ENCODE results near the gene IFT81. TPM values are rescaled to one million over a fixed set of nuclear protein-coding genes. Genes with fewer than 3 reads are reported as not detected.

Gene IFT81
- total and polyA plus RNA-seq, 2 of the 13 experiments (the other 11 are each of a cell fraction or from before 2014, with no cell fraction given), result 4.2 to 13.0 TPM

GRCh38 chr12:110228756-110229155 lies 104.6 kb downstream of the IFT81 start:
- DNase-seq (ENCODE audit: low spot score), result no peak
- no peaks in the 10 kb centered on the region for H3K79me2 ChIP-seq (ENCODE audit: insufficient read depth, low read length)
- intact Hi-C loops (cut with micrococcal nuclease; ENCODE audit: unreplicated experiment) (no loop called here), in situ Hi-C loops (cut with HindIII; ENCODE audit: extremely low pct_ligation_motif_present, low pct_unique_long_range_greater_than_20kb) (no loop called here)
- no peak for FAIRE-seq
- ChIA-PET CTCF (ENCODE audit: low intra/inter-chr PET ratio, low total read pairs) (no interaction called here), POLR2A (no interaction called here)
- no peak for ATAC-seq
- 93% methylated on average over 1 of the region's 1 CpG for WGBS (ENCODE audit: low lambda C conversion rate)
- TF ChIP-seq RFXANK (CRISPR knock-in tag; IDR thresholded peaks at IDR 0.05) (no peak), CREB1 (IDR thresholded peaks at IDR 0.05) (no peak), CREB1 (CRISPR knock-in tag; IDR thresholded peaks at IDR 0.05) (no peak), THYN1 (CRISPR knock-in tag; IDR thresholded peaks at IDR 0.05; ENCODE audit: borderline replicate concordance, low read depth) (no peak), EP300 (IDR thresholded peaks at IDR 0.05; ENCODE audit: low read depth in 2 of 2, low read length in 2 of 2) (no peak), EP300 (CRISPR knock-in tag; IDR thresholded peaks at IDR 0.05; ENCODE audit: borderline replicate concordance) (no peak), PITX1 (CRISPR knock-in tag; IDR thresholded peaks at IDR 0.05) (no peak), MAFF (IDR thresholded peaks at IDR 0.05; ENCODE audit: low read depth, low read length) (peak; percentile 31; the same call in 1 of the 2 replicates), XRCC5 (optimal IDR thresholded peaks at IDR 0.05; ENCODE audit: low read length) (no peak), MAFK (conservative IDR thresholded peaks at IDR 0.05 in 1 of 2, IDR thresholded peaks at IDR 0.05 in 1 of 2; ENCODE audit: low read length in 2 of 2) (peak; percentile 36 to 58; a peak in 3 of 4 replicates)
- H3K4me1 ChIP-seq (ENCODE audit: insufficient read depth, low read length), result peaks cover 28% of the 10 kb centered on the region
- no peak overlapping the region for H3K27ac ChIP-seq (ENCODE audit: extremely low read length, insufficient read depth, low read length)
- no peaks in the 10 kb centered on the region for H4K20me1 ChIP-seq (ENCODE audit: insufficient read depth, low read length)
- no peak overlapping the region for H3K4me2 ChIP-seq (ENCODE audit: low read depth, low read length)
- H3K9ac ChIP-seq (ENCODE audit: insufficient read depth, low read depth, low read length), result no peak overlapping the region
- H3K9me3 ChIP-seq (ENCODE audit: low read length), result no peaks in the 10 kb centered on the region
- no peak overlapping the region for H2AFZ ChIP-seq (ENCODE audit: low read length)
- BruUV-seq (replicated peaks), result no TSS peak
- H3K4me3 ChIP-seq (replicated peaks in 1 of 3; ENCODE audit: insufficient read depth in 1 of 3, low read depth in 2 of 3, low read length in 3 of 3), result no peak overlapping the region
- H3K36me3 ChIP-seq (replicated peaks in 1 of 2; ENCODE audit: control insufficient read depth in 1 of 2, insufficient read depth in 2 of 2, low read length in 2 of 2), result no peaks in the 10 kb centered on the region
- H3K27me3 ChIP-seq (ENCODE audit: control insufficient read depth in 1 of 2, insufficient read depth in 2 of 2, low read length in 2 of 2), result no peaks in the 10 kb centered on the region

GRCh38 chr12:110229409-110229808 lies 105.3 kb downstream of the IFT81 start:
- peaks cover 33% of the 10 kb centered on the region for H3K4me1 ChIP-seq (ENCODE audit: insufficient read depth, low read length)
- no TSS peak for BruUV-seq (replicated peaks)
- no peak for FAIRE-seq
- ChIA-PET CTCF (ENCODE audit: low intra/inter-chr PET ratio, low total read pairs) (no interaction called here), POLR2A (no interaction called here)
- DNase-seq (ENCODE audit: low spot score), result no peak
- no peak overlapping the region for H2AFZ ChIP-seq (ENCODE audit: low read length)
- no peaks in the 10 kb centered on the region for H3K79me2 ChIP-seq (ENCODE audit: insufficient read depth, low read length)
- no peaks in the 10 kb centered on the region for H4K20me1 ChIP-seq (ENCODE audit: insufficient read depth, low read length)
- ATAC-seq, result no peak
- 95% methylated on average over 4 of the region's 4 CpGs for WGBS (ENCODE audit: low lambda C conversion rate)
- no peaks in the 10 kb centered on the region for H3K9me3 ChIP-seq (ENCODE audit: low read length)
- no peak overlapping the region for H3K9ac ChIP-seq (ENCODE audit: insufficient read depth, low read depth, low read length)
- no peak overlapping the region for H3K4me2 ChIP-seq (ENCODE audit: low read depth, low read length)
- in situ Hi-C loops (cut with HindIII; ENCODE audit: extremely low pct_ligation_motif_present, low pct_unique_long_range_greater_than_20kb) (no loop called here), intact Hi-C loops (cut with micrococcal nuclease; ENCODE audit: unreplicated experiment) (no loop called here)
- no peak overlapping the region for H3K4me3 ChIP-seq (replicated peaks in 1 of 3; ENCODE audit: insufficient read depth in 1 of 3, low read depth in 2 of 3, low read length in 3 of 3)
- no peaks in the 10 kb centered on the region for H3K36me3 ChIP-seq (replicated peaks in 1 of 2; ENCODE audit: control insufficient read depth in 1 of 2, insufficient read depth in 2 of 2, low read length in 2 of 2)
- H3K27me3 ChIP-seq (ENCODE audit: control insufficient read depth in 1 of 2, insufficient read depth in 2 of 2, low read length in 2 of 2), result no peaks in the 10 kb centered on the region
- H3K27ac ChIP-seq (ENCODE audit: extremely low read length, insufficient read depth, low read length), result no peak overlapping the region
- TF ChIP-seq HNRNPUL1 (IDR thresholded peaks at IDR 0.05; ENCODE audit: low read depth, low read length) (no peak), MBD4 (IDR thresholded peaks at IDR 0.05; ENCODE audit: borderline replicate concordance, low read length) (no peak), ARNT (IDR thresholded peaks at IDR 0.05) (no peak), ZNF3 (CRISPR knock-in tag; IDR thresholded peaks at IDR 0.05) (no peak), YEATS4 (CRISPR knock-in tag; IDR thresholded peaks at IDR 0.05; ENCODE audit: borderline replicate concordance) (no peak), EED (CRISPR knock-in tag; IDR thresholded peaks at IDR 0.05) (no peak), CERS6 (CRISPR knock-in tag; IDR thresholded peaks at IDR 0.05) (no peak)
- TF ChIP-seq, protein P1, sequence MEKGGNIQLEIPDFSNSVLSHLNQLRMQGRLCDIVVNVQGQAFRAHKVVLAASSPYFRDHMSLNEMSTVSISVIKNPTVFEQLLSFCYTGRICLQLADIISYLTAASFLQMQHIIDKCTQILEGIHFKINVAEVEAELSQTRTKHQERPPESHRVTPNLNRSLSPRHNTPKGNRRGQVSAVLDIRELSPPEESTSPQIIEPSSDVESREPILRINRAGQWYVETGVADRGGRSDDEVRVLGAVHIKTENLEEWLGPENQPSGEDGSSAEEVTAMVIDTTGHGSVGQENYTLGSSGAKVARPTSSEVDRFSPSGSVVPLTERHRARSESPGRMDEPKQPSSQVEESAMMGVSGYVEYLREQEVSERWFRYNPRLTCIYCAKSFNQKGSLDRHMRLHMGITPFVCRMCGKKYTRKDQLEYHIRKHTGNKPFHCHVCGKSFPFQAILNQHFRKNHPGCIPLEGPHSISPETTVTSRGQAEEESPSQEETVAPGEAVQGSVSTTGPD (CRISPR knock-in tag; IDR thresholded peaks at IDR 0.05), result no peak
- TF ChIP-seq, protein P2, sequence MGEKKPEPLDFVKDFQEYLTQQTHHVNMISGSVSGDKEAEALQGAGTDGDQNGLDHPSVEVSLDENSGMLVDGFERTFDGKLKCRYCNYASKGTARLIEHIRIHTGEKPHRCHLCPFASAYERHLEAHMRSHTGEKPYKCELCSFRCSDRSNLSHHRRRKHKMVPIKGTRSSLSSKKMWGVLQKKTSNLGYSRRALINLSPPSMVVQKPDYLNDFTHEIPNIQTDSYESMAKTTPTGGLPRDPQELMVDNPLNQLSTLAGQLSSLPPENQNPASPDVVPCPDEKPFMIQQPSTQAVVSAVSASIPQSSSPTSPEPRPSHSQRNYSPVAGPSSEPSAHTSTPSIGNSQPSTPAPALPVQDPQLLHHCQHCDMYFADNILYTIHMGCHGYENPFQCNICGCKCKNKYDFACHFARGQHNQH (CRISPR knock-in tag; IDR thresholded peaks at IDR 0.05), result no peak

Data from HepG2 (cell line).